Left ventricle myocardium inferior (tissue), 1 donor: ENCODE measurements around the gene TUBB4A. TPM values are rescaled to one million over a fixed set of nuclear protein-coding genes. Genes with fewer than 3 reads are reported as not detected.

Source experiments
- DNase-seq: peaks from one replicate; pipeline ENCODE4 v3.0.0-alpha.2; 2020
- H3K27ac ChIP-seq: fragments of 200-600 bp; replicated peaks from 2 replicates; pipeline ENCODE4 v1.8.0; 2021
- H3K27me3 ChIP-seq: fragments of 200-600 bp; 2 replicates; pipeline ENCODE4 v1.8.0; 2021; ENCODE audit warnings: low read depth
- H3K36me3 ChIP-seq: fragments of 200-600 bp; 2 replicates; pipeline ENCODE4 v1.8.0; 2021
- H3K4me1 ChIP-seq: fragments of 200-600 bp; 2 replicates; pipeline ENCODE4 v1.8.0; 2021
- H3K4me3 ChIP-seq: fragments of 200-600 bp; 2 replicates; pipeline ENCODE4 v1.8.0; 2021; ENCODE audit warnings: mild to moderate bottlenecking, moderate library complexity
- H3K9me3 ChIP-seq: fragments of 200-600 bp; replicated peaks from 2 replicates; pipeline ENCODE4 v1.8.0; 2021
- CTCF ChIP-seq: fragments of 200-600 bp; IDR thresholded peaks from 2 replicates; pipeline ENCODE4 v1.8.0; 2021; ENCODE audit warnings: antibody characterized with exemption, mild to moderate bottlenecking, borderline replicate concordance
- intact Hi-C: fragments of 100-400 bp; cut with micrococcal nuclease; formaldehyde crosslinking; loops from one replicate; pipeline ENCODE4 v1.11.0; 2022
- total RNA-seq: library from RNA; stranded (reverse); fragmentation: NEBNext Ultra II Directional; extraction: Animal tissue kit (Norgen Biotek cat#: 25700); gene quantifications from one replicate; pipeline ENCODE4 v1.2.1, GENCODE V29; 2021
- donor health status: DM: no; HTN: yes; CAD: no; lungs with severe emphysema.

The TUBB4A gene
- total RNA-seq, 1 donor from 2014 or later, result 3.3 TPM

DNA sequence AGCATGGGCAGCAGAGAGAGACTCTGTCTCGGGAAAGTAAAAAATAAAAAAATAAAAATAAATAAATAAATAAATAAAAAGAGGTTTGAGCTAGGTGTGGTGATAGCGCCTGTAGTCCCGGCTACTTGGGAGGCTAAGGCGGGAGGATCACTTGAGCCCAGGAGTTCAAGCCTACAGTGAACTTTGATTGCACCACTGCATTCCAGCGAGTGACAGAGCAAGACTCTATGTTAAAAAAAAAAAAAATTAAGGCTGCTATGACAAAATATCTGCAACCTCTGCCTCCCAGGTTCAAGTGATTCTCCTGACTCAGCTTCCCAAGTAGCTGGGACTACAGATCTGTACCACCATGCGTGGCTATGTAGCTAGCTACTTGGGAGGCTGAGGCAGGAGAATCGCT is 17.3 kb downstream of the TUBB4A start:
- Histone ChIP-seq H3K4me3 (no peak overlapping the region), H3K36me3 (no peaks in the 10 kb centered on the region), H3K27ac (no peak overlapping the region), H3K27me3 (peaks cover 48% of the 10 kb centered on the region), H3K4me1 (no peaks in the 10 kb centered on the region), H3K9me3 (no peaks in the 10 kb centered on the region)
- DNase-seq, result no peak
- TF ChIP-seq CTCF, result no peak
- intact Hi-C loops, result no loop called here

DNA sequence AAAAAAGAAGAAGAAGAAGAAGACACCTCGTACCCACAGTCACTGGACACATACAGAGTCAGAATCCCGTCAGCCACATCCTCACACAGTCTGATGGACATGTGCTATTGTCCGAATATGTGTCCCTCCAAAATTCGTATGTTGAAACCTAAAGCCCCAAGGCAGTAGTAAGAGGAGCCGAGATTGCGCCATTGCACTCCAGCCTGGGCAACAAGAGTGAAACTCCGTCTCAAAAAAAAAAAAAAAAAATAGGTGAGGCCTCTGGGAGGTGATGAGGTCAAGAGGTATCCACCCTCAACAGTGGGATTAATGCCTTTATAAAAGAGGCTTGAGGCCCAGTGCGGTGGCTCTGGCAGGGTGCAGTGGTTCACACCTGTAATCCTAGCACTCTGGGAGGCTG is 17.9 kb downstream of the TUBB4A start:
- Histone ChIP-seq H3K4me3 (no peak overlapping the region), H3K27me3 (peaks cover 53% of the 10 kb centered on the region), H3K27ac (no peak overlapping the region), H3K4me1 (no peaks in the 10 kb centered on the region), H3K36me3 (no peaks in the 10 kb centered on the region), H3K9me3 (no peaks in the 10 kb centered on the region)
- no peak for DNase-seq
- TF ChIP-seq CTCF, result no peak
- intact Hi-C loops, result no loop called here

GRCh38 chr19:6483235-6483634 is 18.9 kb downstream of the TUBB4A start:
- no peak for DNase-seq
- intact Hi-C loops, result no loop called here
- Histone ChIP-seq H3K9me3 (no peaks in the 10 kb centered on the region), H3K4me1 (no peaks in the 10 kb centered on the region), H3K4me3 (no peak overlapping the region), H3K27ac (no peak overlapping the region), H3K36me3 (no peaks in the 10 kb centered on the region), H3K27me3 (peaks cover 54% of the 10 kb centered on the region)
- no peak for TF ChIP-seq CTCF

- no peak for DNase-seq
- no peak overlapping the region for H3K27ac ChIP-seq
- intact Hi-C loops, result no loop called here
- H3K4me1 ChIP-seq, result no peaks in the 10 kb centered on the region
- no peak for TF ChIP-seq CTCF
- peaks cover 54% of the 10 kb centered on the region for H3K27me3 ChIP-seq
- no peaks in the 10 kb centered on the region for H3K36me3 ChIP-seq
- no peaks in the 10 kb centered on the region for H3K9me3 ChIP-seq
- H3K4me3 ChIP-seq, result no peak overlapping the region
Observed at GRCh38 chr19:6482343-6482686, 19.8 kb downstream of the TUBB4A start.

GRCh38 chr19:6481541-6482342 is 20.4 kb downstream of the TUBB4A start, which contains the start of gene DENND1C:
Gene DENND1C (minus strand): TSS chr19:6481787. CDS start chr19:6481695, 92 bp downstream.
- peak; percentile 62 for TF ChIP-seq CTCF
- Histone ChIP-seq H3K9me3 (no peaks in the 10 kb centered on the region), H3K27ac (no peak within 1 kb of the TSS), H3K27me3 (peaks cover 54% of the 10 kb centered on the region), H3K4me3 (peak within 1 kb of the TSS; percentile 44), H3K36me3 (no peaks in the 10 kb centered on the region), H3K4me1 (peaks cover under 1% of the 10 kb centered on the region)
- no peak for DNase-seq
- intact Hi-C loops, result no loop called here
